T-helper 1 cell treated with Interleukin-12 subunit alpha and Interleukin-12 subunit beta and Interleukin-4 antibody, amounts not matched to agents 30 ng/mL and 1 ng/mL, for 36 hours (primary cell): ENCODE data around the gene SND1. TPM values are rescaled to one million over a fixed set of nuclear protein-coding genes. Genes with fewer than 3 reads are reported as not detected.

Source experiments
- intact Hi-C: fragments of 100-400 bp; cut with micrococcal nuclease; formaldehyde crosslinking; loops from one replicate; pipeline ENCODE4 v1.15.1; 2024
- total RNA-seq: library from RNA; stranded (reverse); gene quantifications from 2 replicates; pipeline ENCODE4 v1.2.3, GENCODE V29; 2022

SND1 gene
- total RNA-seq, 1 donor from 2014 or later, result 250 TPM

DNA sequence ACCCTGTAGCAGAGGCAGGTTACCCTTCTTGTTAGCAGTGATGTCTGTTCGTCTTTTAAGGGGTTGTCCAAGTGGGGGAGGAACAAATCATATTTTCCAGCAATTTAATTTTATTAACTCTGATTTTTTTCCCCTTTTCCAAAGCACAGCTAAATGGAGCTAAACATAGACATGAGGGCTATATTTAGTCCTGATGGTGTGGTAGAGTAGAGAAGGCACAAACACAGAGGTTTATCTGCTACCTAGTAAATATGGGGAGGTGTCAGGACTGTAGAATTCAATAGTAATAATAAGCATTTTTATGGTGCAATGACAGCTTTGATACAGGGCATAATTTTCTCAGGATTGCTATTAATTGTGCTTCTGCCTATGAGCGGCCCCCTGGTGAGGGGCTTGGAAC, 356.8 kb downstream of the SND1 start:
- intact Hi-C loops, result no loop called here

DNA sequence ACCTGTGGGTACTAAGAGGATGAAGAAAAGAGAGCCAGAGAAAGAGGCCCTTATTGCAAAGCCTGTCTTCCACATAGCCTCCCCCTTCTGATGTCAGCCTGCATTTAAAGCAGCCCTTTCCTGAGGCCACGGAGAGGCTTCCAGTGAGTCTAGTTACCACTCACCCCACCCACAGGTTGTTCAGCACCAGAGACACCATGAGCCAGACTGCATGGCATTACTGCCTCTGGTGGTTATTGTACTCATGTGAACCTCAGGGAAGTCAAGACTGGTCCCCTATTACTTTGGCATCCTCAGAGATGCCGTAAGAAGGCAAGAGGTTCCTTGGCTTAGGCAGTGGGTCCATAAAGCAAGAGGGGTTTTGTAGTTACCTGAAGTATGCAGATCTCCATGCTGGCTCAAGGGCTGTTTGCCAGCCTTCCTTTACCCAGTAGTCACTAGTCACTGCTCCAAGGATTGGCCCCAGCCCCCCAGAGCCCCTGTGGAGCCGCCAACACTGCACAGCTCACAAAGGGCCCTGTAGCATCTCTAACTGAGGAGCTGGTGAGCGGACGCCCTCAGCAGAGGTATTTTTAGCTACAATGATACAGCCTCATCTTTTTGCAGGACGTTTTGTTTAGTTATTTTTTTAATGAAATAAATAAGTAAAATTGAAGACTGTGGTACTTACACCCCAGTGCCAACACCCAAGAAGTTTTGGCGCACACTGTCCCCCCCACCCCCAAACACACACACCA, 358.6 kb downstream of the SND1 start:
- intact Hi-C loops, result no loop called here

DNA sequence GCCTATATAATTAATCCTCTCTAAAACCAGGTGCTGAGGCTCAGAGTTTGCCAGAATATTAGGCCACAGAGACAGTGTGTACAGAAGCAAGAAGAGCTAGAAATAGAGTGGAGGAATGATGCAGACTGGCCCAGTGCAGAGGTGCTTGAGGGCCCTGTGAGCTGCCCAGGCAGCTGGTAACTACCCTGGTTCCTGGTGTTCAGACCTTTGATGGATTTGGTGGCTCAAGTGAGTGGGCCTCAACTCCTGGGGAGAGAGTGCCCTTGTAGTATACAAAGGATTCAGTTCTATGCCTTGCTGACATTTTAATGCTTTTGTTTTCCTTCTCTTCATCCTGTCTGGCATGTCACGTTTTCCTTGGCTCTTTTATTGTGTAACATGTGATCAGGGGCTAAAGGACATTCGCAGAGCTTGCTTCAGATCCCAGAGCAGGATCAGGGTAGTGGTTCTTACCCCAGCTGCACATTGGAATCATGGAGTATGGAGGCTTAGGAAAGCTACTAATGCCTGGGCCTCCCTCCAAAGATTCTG, 359.2 kb downstream of the SND1 start:
- intact Hi-C loops, result no loop called here

GRCh38 chr7:128014811-128015210, 362.8 kb downstream of the SND1 start:
- intact Hi-C loops, result no loop called here

DNA sequence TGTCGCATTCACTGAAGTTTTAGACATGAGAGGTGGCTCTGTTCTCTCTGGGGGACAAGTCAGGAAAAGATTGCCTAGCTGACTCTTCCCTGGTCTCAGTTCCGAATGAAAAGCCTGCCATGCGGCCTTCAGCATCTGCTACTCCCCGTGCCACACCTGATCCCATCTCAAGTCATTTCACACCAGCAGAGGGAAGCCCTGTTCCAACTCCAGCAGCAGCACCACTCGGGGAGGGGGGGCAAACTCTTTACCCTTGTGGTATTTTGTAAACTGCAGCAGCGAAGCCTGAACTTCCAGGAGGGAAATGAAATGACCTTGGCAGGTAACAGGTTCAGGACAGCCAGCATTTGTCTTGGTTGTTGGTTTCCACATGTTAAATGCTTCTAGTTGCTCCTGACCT, 365.5 kb downstream of the SND1 start:
- intact Hi-C loops, result no loop called here

GRCh38 chr7:128017862-128018845, 366.2 kb downstream of the SND1 start:
- intact Hi-C loops, result no loop called here

DNA sequence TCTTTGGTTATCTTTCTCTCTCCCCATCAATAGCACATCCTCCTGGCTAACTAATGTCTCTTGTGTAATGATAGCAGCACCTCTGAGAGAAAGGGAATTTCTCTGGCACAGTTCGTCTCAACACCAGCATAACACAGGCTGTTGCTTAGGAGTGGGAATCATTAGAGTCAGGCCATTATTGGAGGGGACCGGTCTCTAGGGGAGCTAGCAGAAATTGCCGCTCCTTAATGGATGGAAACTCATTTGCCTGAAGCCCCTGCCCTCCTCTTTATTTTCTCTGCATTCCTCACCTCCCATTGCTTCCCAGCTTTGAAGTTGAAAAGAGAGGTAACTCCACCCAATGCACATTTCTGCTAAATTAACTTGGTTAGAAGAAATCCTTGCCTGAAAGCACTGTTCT, 367.3 kb downstream of the SND1 start:
- intact Hi-C loops, result no loop called here

- intact Hi-C loops, result no loop called here
Observed at GRCh38 chr7:128020159-128020558, 368.2 kb downstream of the SND1 start.

DNA sequence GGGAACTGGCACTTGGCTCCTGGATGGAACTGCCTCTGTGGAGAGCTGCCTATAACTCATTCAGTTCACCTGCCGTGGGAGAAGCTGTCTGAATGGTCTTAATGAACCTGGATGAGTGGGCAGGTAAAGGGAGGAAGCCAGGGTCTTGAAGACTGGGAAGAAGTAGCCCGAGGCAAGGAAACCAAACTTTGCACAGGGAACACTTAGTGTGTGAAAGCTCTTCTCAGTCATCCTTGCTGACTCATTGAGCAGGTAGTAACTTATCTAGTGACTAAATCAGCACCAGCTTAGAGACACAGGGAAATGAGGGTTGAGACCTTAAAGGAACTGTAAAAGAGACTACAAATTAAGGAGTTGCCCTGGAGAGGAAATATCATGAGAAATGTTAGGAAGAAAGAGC, 369.4 kb downstream of the SND1 start:
- intact Hi-C loops, result no loop called here

GRCh38 chr7:128022631-128023532, 370.9 kb downstream of the SND1 start:
- intact Hi-C loops, result no loop called here

- intact Hi-C loops, result no loop called here
Observed at GRCh38 chr7:128024151-128024550, 372.2 kb downstream of the SND1 start.

DNA sequence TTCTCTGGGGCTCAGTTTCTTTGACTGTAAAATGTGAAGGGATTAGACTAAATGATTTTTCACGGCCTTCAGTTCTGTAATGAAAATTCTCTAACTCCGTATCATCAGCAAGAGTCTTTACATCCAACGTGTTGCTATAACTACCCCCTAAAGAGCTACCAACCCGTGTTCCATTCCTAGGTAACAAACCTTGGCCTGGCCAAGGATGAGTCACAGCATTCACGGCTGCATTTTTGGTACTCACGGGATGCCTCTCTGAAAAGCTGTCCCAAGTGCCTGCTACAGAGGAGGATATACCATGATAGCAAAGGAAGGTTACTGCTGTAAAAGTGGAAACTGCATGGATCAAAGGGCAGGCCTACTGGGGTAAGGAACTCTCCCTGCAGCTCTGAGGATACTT, 373.4 kb downstream of the SND1 start:
- intact Hi-C loops, result no loop called here

DNA sequence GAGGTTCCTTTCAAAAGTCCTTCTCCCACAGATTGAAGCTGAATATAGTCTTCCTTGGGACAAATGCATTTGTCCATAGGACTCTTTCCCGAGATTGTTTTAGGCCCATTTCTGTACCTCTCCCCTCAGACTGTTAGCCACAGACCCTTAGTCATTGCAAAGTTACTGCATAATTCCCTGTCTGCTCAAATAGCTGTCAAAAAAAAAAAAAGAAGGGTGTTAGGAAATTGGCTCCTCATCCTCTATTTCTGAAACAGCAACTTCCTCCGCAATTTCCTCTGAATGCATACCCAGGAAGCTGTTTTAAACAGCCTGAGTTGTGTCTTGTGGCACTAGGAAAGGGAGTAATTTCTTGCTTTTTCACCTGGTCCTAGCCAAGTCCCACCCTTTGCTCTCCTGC, 373.8 kb downstream of the SND1 start:
- intact Hi-C loops, result no loop called here

DNA sequence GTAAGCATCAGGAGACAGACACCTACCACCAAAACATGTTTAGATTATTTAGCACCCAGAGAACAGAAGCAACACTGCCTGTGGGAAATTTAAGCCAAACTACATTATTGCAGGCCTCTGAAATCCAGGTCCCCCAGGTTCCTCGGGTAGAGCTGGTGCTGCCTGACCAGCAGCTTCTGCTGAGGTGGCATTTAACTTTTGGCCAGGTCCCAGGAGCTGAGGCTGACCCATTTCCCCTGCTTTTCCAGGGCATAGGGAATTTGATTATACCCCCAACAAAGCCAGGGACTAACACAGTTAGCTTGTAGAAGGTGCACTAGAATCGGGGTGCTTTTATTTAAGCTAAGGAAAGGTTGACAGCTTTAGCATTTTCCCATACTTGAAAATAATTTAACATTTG, 374.6 kb downstream of the SND1 start:
- intact Hi-C loops, result no loop called here

GRCh38 chr7:128027485-128027980, 375.5 kb downstream of the SND1 start:
- intact Hi-C loops, result no loop called here

DNA sequence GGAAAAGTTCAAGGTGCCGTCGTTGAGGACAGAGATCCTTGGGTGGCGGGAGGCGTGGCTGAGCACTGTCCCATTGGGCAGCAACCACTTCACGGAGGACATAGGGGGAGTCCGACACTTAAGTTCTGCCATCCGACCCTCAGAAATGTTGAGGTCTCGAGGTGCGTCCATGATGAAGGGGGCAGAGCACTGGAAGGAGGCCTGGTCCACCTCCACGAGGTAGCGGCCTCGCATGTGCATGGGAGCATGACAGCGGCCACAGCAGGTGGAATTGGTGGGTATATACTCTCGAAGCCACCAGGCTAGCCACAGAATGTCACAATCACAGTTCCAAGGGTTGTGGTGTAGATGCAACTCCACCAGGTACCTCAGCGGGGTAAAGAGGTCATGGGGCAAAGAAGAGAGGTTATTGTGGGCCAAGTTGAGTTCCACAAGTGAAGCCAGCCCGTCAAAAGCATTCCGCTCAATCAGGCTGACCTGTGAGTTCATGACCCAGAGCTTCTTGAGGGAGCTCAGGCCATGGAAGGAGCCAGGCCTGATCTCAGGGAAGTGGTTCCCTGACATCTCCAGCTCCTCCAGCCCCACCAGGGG, 377.5 kb downstream of the SND1 start:
- intact Hi-C loops, result no loop called here

DNA sequence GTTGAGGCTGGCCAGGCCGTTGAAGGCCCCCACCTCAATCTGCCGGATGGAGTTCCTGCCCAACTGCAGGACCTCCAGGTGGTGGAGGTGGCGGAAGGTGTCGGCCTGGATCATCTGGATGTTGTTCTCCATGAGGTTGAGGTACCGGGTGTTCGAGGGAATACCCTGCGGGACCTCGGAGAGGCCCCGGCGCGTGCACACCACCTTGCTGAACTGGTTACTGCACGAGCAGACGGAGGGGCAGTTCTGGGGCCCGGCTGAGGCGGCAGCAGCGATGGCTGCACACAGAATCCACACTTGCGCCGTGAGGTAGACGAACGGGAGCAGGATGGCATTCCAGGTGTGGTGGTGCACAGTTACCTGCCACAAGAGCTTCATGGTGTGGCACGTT, 378.3 kb downstream of the SND1 start:
- intact Hi-C loops, result no loop called here

- intact Hi-C loops, result no loop called here
Observed at GRCh38 chr7:128030654-128031611, 378.9 kb downstream of the SND1 start, which contains the start of gene LRRC4. Gene LRRC4 (minus strand): TSS chr7:128031437. CDS start chr7:128030640, 797 bp downstream.

- intact Hi-C loops, result loop anchor here (2.0 kb wide), 3 partner anchors 15 to 323 kb away; no protein-coding TSS in a partner anchor
Observed at GRCh38 chr7:128031901-128032604, 380.1 kb downstream of the SND1 start.
